ENCODE data around the gene UCHL5.
"Not testable (repeated sequence)": the region's sequence is repeated elsewhere in the genome, so short reads cannot be mapped to it uniquely, and the experiment has no call there.

- TF ChIP-seq POLR2A, CTCF (IDR thresholded peaks at IDR 0.05): not testable (repeated sequence)
Observed at GRCh38 chr1:193048913-193049312, 10.2 kb downstream of the UCHL5 start.
